ENCODE measurements around the gene CHP1.
"Not testable (repeated sequence)": the region's sequence is repeated elsewhere in the genome, so short reads cannot be mapped to it uniquely, and the experiment has no call there.

Gene CHP1

DNA sequence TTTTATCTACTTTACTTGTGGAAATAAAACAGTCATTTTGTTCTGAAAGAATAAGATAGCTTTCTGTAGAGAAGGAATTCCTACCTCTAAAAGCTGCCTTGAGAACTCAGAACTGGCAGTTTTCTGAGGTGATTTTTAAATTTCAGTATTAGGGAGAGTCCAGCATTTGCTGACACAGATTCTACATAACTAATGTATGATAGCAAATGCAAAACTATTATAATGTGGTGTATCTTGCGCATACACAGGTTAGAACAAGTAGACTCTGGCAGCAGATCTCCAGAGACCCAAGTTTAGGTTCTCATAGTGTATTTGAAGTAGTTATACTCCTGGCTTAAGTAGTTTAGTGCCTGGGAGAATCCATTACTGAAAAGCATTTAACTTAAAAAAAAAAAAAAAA is 70.5 kb downstream of the CHP1 start:
- DNase-seq, result no peak

DNA sequence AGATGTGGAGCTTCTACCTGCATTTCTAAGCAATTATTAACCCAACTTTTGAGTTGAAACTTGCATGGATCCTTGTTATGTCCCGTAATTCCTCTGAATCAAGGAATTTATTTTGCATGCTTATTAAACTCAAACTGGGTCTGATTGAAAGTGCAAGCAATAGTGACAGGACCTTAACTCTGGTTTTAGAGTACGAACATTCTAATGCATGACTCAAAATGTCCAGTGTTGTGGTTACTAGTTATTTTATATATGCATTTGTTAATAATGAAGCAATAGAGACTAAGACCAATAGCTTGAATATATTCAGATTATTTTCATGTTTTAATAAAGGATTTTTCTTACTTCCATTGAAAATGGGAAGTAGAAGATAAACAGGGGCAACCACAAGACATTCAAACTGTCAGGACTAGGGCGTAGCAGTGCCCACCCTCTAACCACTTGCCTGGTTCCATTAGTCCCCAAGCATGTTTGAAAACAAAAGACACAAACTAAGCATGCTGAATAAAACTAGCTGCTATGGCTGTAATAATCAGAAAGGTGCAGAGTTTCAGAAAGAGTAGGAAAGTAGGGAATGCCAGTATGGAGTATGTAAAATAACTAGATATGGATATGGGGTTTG is 73.2 kb downstream of the CHP1 start:
- no peak for DNase-seq

DNA sequence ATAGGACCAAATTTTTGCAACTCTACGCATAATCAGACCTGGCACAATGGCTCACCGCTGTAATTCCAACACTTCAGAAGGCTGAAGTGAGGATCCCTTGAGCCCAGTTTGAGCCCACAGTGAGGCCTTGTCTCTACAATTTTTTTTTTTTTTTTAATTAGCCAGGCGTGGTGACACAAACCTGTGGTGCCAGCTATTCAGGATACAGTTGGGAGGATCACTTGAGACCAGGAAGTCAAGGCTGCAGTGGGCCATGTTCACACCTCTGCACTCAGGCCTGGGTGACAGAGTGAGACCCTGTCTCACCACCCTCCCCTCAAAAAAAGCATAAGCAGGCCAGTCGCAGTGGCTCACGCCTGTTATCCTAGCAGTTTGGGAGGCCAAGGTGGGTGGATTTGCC is 76.6 kb downstream of the CHP1 start:
- no peak for DNase-seq

DNA sequence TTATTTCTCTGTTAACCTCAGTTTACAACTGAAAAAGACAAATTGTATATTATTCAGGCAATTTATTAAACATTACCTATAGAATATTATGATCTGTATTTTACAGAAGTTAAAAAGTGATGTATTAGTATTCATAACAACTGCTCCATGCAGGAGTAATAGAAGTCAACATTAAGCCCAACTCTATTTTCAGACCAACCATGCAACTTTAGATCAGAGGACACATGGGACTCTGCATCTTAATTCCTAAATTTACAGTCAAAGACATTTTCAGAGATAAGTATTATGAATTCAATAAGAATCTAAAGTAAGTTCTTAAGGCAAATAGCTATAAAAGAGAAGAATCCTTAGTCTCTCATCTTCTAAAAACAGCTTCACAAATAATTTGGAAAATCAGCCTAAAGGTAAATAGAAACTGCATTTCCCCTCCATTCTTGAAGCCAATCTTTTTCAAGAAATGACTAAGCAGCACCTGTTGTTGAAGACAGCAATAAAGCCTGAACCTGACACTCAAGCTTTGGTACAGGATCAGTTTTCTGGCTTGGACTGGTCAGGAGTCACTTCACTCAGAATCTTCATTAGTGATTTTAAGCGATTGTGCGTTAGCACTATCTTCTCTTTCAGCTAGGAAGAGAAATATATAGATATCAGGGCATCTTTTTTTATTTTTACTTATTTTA is 78.3 kb downstream of the CHP1 start:
- no peak for DNase-seq

DNA sequence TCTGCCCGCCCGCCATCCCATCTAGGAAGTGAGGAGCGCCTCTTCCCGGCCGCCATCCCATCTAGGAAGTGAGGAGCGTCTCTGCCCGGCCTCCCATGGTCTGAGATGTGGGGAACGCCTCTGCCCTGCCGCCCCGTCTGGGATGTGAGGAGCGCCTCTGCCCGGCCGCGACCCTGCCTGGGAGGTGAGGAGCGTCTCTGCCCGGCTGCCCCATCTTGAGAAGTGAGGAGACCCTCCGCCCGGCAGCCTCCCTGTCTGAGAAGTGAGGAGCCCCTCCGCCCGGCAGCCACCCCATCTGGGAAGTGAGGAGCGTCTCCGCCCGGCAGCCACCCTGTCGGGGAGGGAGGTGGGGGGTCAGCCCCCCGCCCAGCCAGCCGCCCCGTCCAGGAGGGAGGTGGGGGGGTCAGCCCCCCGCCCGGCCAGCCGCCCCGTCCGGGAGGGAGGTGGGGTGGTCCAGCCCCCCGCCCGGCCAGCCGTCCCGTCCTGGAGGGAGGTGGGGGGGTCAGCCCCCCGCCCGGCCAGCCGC is 89.8 kb downstream of the CHP1 start:
- not testable (repeated sequence) for DNase-seq

DNA sequence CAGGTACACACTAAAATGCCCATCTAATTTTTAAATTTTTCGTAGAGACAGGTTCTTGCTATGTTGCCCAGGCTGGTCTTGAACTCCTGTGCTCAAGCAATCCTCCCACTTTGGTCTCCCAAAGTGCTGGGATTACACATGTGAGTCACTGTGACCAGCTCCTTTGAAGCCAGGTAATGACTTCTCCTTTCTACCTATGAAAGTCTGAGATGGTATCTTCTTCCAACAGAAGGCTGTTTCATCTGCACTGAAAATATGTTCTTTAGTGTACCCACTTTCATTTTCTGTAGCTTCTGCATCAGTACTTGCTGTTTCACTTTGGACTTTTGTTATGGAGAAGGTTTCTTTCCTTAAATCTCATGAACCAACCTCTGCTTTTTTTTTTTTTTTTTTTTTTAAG is 92.5 kb downstream of the CHP1 start:
- DNase-seq, result no peak

DNA sequence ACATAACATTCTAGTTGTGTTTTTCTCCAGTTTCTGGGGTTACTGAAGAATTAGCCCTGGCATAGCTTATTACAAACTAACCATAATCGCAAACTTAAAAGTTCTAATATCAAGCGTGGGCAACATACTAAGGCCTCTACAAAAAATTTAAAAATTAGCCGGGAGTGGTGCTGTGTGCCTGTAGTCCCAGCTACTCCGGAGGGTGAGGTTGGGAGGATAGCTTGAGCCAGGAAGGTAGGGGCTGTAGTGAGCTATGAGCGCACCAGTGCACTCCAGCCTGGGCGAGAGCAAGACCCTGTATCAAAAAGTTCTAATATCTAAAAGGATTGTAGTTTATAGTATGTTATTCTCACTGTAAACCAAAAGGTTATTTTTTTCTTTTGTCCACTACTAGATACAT is 100.2 kb downstream of the CHP1 start:
- DNase-seq, result no peak
